ENCODE data around the gene CTNNA3.

DNA sequence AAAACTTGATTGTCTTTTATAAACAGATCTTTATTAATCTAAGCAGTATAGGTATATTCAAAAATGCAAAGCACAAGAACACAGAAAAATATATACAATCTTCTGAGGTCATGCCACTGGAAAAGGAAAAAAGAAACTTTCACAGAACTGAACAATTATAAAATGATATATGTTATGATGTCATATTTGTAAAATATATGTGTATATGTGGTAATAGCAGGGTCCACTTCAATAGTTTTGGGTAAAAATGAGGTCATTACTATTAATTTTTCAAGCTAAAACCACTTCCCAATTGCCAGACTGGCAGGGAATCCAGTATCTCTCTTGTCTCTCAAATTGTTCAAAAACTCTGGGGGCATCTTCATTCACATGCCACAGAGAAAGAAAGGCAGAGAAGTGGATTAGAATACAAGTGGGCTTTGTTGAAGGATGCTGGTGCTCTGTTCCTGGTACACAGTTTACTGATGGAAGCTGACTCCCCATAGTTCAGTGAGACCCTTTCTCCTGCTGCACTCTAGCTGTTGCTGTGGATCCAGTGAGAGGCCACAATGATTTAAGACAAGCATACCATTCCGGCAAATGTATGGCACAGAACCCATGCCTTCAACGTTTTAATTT is 19.7 kb downstream of the CTNNA3 start:
- no peak for TF ChIP-seq POLR2A (IDR thresholded peaks at IDR 0.05)
- TF ChIP-seq, protein P1, sequence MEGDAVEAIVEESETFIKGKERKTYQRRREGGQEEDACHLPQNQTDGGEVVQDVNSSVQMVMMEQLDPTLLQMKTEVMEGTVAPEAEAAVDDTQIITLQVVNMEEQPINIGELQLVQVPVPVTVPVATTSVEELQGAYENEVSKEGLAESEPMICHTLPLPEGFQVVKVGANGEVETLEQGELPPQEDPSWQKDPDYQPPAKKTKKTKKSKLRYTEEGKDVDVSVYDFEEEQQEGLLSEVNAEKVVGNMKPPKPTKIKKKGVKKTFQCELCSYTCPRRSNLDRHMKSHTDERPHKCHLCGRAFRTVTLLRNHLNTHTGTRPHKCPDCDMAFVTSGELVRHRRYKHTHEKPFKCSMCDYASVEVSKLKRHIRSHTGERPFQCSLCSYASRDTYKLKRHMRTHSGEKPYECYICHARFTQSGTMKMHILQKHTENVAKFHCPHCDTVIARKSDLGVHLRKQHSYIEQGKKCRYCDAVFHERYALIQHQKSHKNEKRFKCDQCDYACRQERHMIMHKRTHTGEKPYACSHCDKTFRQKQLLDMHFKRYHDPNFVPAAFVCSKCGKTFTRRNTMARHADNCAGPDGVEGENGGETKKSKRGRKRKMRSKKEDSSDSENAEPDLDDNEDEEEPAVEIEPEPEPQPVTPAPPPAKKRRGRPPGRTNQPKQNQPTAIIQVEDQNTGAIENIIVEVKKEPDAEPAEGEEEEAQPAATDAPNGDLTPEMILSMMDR (IDR thresholded peaks at IDR 0.05) = no peak
